K562 (cell line): ENCODE results near the gene CDT1. TPM values are rescaled to one million over a fixed set of nuclear protein-coding genes. Genes with fewer than 3 reads are reported as not detected.
A peak's percentile ranks its signal among the peaks of the same experiment; 100 is the strongest.

Source experiments
- BRD9 ChIP-seq: fragments of 450-650 bp; IDR thresholded peaks from 2 replicates; pipeline ENCODE4 v1.6.1; 2018; ENCODE audit warnings: low read depth; ENCODE audit not compliant: partially characterized antibody
- ESRRB ChIP-seq: fragments of 250-450 bp; sonication (Bioruptor Pico); IDR thresholded peaks from 2 replicates; pipeline ENCODE4 v1.5.0; 2020; ENCODE audit warnings: mild to moderate bottlenecking, moderate library complexity, borderline replicate concordance
- ETV5 ChIP-seq: sonication (generic); formaldehyde crosslinking; IDR thresholded peaks from 2 replicates; pipeline ENCODE4 v1.4.0; 2020; ENCODE audit warnings: low read depth, mild to moderate bottlenecking, missing genetic modification reagents
- FOSL1 ChIP-seq: fragments of 200-800 bp; sonication (Bioruptor generic); conservative IDR thresholded peaks from 2 replicates; pipeline ENCODE4 v1.6.1; 2016; ENCODE audit warnings: missing genetic modification characterization, missing compliant biosample characterization
- ILK ChIP-seq: fragments of 450-650 bp; IDR thresholded peaks from 2 replicates; pipeline ENCODE4 v1.6.1; 2016; ENCODE audit warnings: missing genetic modification characterization, low read depth, mild to moderate bottlenecking, missing compliant biosample characterization, moderate library complexity, borderline replicate concordance
- KDM4B ChIP-seq, 2 experiments: fragments of 450-650 bp in 1 of 2; sonication (generic) in 1 of 2; IDR thresholded peaks; 2 replicates each; pipeline ENCODE4 v1.6.1; 2016 to 2017; ENCODE audit warnings: borderline replicate concordance in 2 of 2, antibody characterized with exemption in 1 of 2, low read depth in 1 of 2, mild to moderate bottlenecking in 1 of 2
- KLF10 ChIP-seq: fragments of 250-450 bp; sonication (Bioruptor Pico); IDR thresholded peaks from 2 replicates; pipeline ENCODE4 v1.6.1; 2021; ENCODE audit warnings: matching md5 sums
- NCOA6 ChIP-seq: fragments of 450-650 bp; IDR thresholded peaks from 2 replicates; pipeline ENCODE4 v1.6.1; 2017; ENCODE audit warnings: mild to moderate bottlenecking
- NFYB ChIP-seq: IDR thresholded peaks from 2 replicates; pipeline ENCODE4 v1.6.1; 2011; ENCODE audit warnings: mild to moderate bottlenecking, moderate library complexity; ENCODE audit not compliant: insufficient read length; ENCODE audit errors: extremely low read depth
- NR2F6 ChIP-seq: fragments of 450-650 bp; formaldehyde crosslinking; IDR thresholded peaks from 2 replicates; pipeline ENCODE4 v1.4.0; 2020; ENCODE audit warnings: mild to moderate bottlenecking
- RBBP5 ChIP-seq: fragments of 200-600 bp; sonication (generic); IDR thresholded peaks from 2 replicates; pipeline ENCODE4 v1.6.1; 2012; ENCODE audit warnings: borderline replicate concordance, mild to moderate bottlenecking, low read length, control low read depth, inconsistent platforms; ENCODE audit not compliant: insufficient read depth, poor library complexity, severe bottlenecking
- RBM14 ChIP-seq: fragments of 200-400 bp; formaldehyde crosslinking; IDR thresholded peaks from 2 replicates; pipeline ENCODE4 v1.6.1; 2018; ENCODE audit warnings: low read depth, mild to moderate bottlenecking, low read length, moderate library complexity, borderline replicate concordance; ENCODE audit not compliant: insufficient read depth
- SMAD1 ChIP-seq: fragments of 150-350 bp; IDR thresholded peaks from 2 replicates; pipeline ENCODE4 v1.6.1; 2014; ENCODE audit warnings: low read length, low read depth; ENCODE audit not compliant: partially characterized antibody
- STAT5A ChIP-seq: IDR thresholded peaks from 2 replicates; pipeline ENCODE4 v1.6.1; 2012; ENCODE audit warnings: low read length, inconsistent platforms, borderline replicate concordance
- TCFL5 ChIP-seq: fragments of 250-450 bp; sonication (Bioruptor Pico); conservative IDR thresholded peaks from 2 replicates; pipeline ENCODE4 v1.6.1; 2021; ENCODE audit warnings: mild to moderate bottlenecking, moderate library complexity, matching md5 sums
- ZBTB2 ChIP-seq: fragments of 450-650 bp; IDR thresholded peaks from 2 replicates; pipeline ENCODE4 v1.6.1; 2016; ENCODE audit warnings: antibody characterized with exemption
- ZBTB33 ChIP-seq: sonication (generic); formaldehyde crosslinking; IDR thresholded peaks from 2 replicates; pipeline ENCODE4 v1.8.1; 2023; ENCODE audit warnings: mild to moderate bottlenecking, missing genetic modification reagents
- ZFP91 ChIP-seq: sonication (generic); formaldehyde crosslinking; IDR thresholded peaks from 2 replicates; pipeline ENCODE4 v1.8.0; 2022; ENCODE audit warnings: mild to moderate bottlenecking, missing genetic modification reagents
- ZNF23 ChIP-seq: fragments of 250-450 bp; sonication (Bioruptor Pico); IDR thresholded peaks from 2 replicates; pipeline ENCODE4 v1.4.0; 2020; ENCODE audit warnings: mild to moderate bottlenecking
- ZNF583 ChIP-seq: fragments of 250-450 bp; sonication (Bioruptor Pico); IDR thresholded peaks from 2 replicates; pipeline ENCODE4 v1.4.0; 2020
- polyA plus RNA-seq, 8 experiments: library from polyadenylated mRNA; depleted of rRNA in 4 of 8; stranded (reverse) in 5 of 8; unstranded in 3 of 8; fragments of >200 nt; fragmentation: Nextera tagmentation in 2 of 8; fragmentation: Illumina TruSeq in 1 of 8; extraction: Ambion mirVana in 2 of 8; extraction: Trizol in 1 of 8; gene quantifications; 2 replicates each; pipeline versions ENCODE4 v1.2.1 to v1.2.3, GENCODE V29; 2011 to 2014; ENCODE audit warnings: inconsistent platforms in 1 of 8, missing spikeins in 1 of 8
- total RNA-seq, 7 experiments: library from RNA; depleted of rRNA in 6 of 7; stranded (reverse); fragments of >200 nt in 6 of 7; fragmentation: Illumina TruSeq in 2 of 7; extraction: Trizol in 2 of 7; gene quantifications; 2 replicates each; pipeline versions ENCODE4 v1.2.1 to v1.2.3, GENCODE V29; 2011 to 2021; ENCODE audit warnings: low replicate concordance in 1 of 7

The CDT1 gene
- total and polyA plus RNA-seq, 9 of the 15 experiments (the other 6 are each of a cell fraction or from before 2014, with no cell fraction given) = 0.92 to 178 (median 14.2) TPM

GRCh38 chr16:88770461-88771293 is 32.9 kb upstream of the CDT1 start (continued):
- peak; percentile 91 for TF ChIP-seq SMAD1
- no peak for TF ChIP-seq STAT5A
- peak; percentile 83; the same call in 1 of the 2 replicates for TF ChIP-seq ETV5 (CRISPR knock-in tag)
- no peak for TF ChIP-seq NCOA6
- peak; percentile 63; the same call in 1 of the 2 replicates for TF ChIP-seq ZBTB2
- no peak for TF ChIP-seq ESRRB (CRISPR knock-in tag)
- 0 out of 2 replicates have a peak, but pooled peaks have one; percentile 52 for TF ChIP-seq RBM14
- TF ChIP-seq NR2F6 = no peak
- 0 out of 2 replicates have a peak, but pooled peaks have one; percentile 24 for TF ChIP-seq ZFP91
- TF ChIP-seq TCFL5 (CRISPR knock-in tag) = no peak
- peak; percentile 38 for TF ChIP-seq BRD9
- TF ChIP-seq ZBTB33 (CRISPR knock-in tag) = peak; percentile 71
- peak; percentile 45; the same call in 1 of the 2 replicates for TF ChIP-seq ZNF583 (CRISPR knock-in tag)
- 0 out of 4 replicates have a peak, but pooled peaks of 1 of the 2 experiments have one; percentile 17 for TF ChIP-seq KDM4B (IDR thresholded peaks at IDR 0.05; ENCODE audit: borderline replicate concordance in 2 of 2, low read depth in 1 of 2)
- TF ChIP-seq RBBP5 = peak; percentile 16
- TF ChIP-seq ZNF23 (CRISPR knock-in tag) = no peak
- TF ChIP-seq NFYB = no peak
- peak; percentile 57 for TF ChIP-seq FOSL1 (tag)
- TF ChIP-seq ILK (tag) = no peak
- TF ChIP-seq KLF10 (CRISPR knock-in tag) = no peak
